WI38 (cell line): ENCODE data around the gene KRT80.

ENCODE experiments used
- H3K4me3 ChIP-seq: 2 replicates; pipeline ENCODE4 v1.5.1; 2011; ENCODE audit warnings: low read depth, mild to moderate bottlenecking, control low read depth, low read length
- TF ChIP-seq, protein P1 (sequence below): IDR thresholded peaks from 2 replicates; pipeline ENCODE4 v1.5.1; 2012; ENCODE audit warnings: low read depth, mild to moderate bottlenecking, control low read depth, low read length

KRT80 gene

DNA sequence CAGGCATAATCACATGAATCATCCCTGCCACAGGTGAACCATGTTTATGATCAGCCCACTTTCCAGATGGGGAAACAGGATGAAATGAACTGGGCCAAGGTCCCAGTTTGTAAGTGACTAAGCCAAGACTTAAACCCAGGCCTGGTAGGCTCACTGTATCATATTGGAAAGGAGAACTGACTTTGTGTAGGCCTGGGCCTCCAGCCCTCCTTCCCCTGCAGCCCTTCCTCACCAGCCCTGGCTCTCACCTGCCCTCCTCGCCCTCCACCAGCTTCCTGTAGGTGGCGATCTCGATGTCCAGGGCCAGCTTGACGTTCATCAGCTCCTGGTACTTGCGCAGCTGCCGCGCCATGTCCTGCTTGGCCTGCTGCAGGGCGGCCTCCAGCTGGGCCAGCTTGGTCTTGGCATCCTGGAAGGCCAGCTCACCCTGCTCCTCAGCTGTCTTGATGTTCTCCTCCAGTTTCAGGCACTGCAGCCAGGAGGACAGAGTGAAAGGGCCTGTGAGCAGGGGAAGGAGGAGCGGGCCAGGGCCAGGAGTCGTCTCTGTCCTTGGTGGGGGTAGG lies 19.8 kb downstream of the KRT80 start:
- TF ChIP-seq, protein P1, sequence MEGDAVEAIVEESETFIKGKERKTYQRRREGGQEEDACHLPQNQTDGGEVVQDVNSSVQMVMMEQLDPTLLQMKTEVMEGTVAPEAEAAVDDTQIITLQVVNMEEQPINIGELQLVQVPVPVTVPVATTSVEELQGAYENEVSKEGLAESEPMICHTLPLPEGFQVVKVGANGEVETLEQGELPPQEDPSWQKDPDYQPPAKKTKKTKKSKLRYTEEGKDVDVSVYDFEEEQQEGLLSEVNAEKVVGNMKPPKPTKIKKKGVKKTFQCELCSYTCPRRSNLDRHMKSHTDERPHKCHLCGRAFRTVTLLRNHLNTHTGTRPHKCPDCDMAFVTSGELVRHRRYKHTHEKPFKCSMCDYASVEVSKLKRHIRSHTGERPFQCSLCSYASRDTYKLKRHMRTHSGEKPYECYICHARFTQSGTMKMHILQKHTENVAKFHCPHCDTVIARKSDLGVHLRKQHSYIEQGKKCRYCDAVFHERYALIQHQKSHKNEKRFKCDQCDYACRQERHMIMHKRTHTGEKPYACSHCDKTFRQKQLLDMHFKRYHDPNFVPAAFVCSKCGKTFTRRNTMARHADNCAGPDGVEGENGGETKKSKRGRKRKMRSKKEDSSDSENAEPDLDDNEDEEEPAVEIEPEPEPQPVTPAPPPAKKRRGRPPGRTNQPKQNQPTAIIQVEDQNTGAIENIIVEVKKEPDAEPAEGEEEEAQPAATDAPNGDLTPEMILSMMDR, result no peak
- no peak overlapping the region for H3K4me3 ChIP-seq

DNA sequence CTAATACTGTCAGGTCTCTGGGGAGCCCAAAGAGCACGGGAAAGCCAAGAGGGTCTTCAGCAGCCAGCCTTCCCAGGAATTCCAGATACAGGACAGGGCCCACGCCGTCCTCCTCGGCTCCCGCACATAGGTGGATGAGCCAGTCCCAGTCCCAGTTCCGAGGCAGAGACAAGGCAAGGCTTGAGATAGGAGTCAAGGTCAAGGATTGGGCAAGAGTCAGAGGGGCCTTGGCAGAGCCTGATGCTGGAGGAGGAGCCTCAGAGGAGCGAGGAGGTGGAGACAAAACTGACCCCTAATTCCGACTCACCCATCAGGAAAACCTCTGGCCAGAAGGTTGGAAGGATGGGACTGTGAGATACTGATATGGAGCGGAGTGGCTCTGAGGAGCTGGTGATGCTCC lies 21.0 kb downstream of the KRT80 start:
- H3K4me3 ChIP-seq, result no peak overlapping the region
- TF ChIP-seq, protein P1, result no peak

DNA sequence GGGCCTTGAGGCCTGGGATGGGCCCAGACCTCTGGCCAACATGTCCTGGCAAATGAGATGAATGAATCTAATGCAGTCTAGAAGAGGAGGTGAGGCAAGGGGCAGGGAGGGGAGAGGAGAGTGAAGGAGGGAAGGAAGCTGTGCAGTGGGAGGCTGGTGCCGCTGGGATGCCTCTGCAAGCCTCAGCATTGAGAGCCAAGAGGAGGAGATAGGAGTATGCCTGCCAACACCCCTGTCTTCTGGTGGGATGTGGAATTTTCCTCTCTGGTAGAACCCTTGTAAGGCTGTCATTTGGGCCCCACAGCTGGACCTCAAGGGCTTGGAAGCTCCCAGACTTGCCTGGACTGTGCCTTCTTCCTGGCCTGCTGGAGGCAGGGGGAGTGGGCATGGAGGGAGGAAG lies 21.9 kb downstream of the KRT80 start:
- H3K4me3 ChIP-seq, result no peak overlapping the region
- TF ChIP-seq, protein P1, result no peak

DNA sequence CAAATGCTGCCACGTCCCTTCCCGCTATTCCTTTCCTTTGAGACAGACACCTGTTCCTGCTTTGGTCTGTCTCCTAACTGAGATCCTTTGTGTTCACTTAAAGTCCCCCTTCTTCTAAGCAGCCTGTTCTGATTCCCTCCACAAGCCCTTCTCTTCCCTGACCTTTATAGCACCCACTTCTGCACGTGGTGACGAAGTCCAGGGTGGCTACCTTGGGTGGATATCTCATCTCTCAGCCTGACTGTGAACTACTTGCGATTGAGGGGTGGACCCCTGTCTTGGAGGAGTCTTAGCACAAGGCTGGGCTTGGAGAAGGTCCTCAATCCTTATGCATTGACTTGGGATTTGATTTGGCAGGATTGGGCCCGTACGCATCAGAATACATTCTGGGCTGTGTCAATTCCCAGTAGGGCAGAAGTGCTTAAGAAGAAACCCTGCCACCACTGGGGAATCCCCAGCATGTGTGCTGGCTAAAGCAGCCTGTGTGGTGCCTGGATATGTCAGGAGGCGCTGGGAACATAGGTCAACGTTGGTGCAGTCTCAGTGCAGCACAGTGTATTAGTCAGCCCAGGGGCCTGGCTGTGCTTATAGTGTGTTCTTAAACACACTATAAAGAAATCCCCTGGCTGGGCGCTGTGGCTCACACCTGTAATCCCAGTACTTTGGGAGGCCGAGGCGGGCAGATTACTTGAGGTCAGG lies 23.6 kb downstream of the KRT80 start:
- TF ChIP-seq, protein P1, result no peak
- no peak overlapping the region for H3K4me3 ChIP-seq

DNA sequence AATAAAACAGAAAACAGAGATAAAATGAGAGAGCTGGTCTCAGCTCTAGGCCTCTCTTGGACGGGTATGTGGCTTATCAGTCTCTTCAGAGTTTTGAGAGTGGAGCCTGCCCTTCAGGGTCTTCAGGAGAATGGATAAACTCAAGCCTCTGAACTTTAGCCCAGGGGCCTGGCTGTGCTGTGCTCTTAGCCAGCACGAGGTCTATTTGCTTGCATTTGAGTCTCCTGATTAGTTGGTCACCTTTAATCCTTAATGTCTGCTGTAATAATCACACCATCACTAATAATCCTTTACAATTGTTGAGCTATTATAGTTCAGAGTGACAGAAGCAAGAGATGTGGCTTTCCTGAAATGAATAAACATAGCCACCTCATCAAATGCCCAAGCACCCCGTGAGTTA lies 24.3 kb downstream of the KRT80 start:
- TF ChIP-seq, protein P1, result no peak
- H3K4me3 ChIP-seq, result no peak overlapping the region

DNA sequence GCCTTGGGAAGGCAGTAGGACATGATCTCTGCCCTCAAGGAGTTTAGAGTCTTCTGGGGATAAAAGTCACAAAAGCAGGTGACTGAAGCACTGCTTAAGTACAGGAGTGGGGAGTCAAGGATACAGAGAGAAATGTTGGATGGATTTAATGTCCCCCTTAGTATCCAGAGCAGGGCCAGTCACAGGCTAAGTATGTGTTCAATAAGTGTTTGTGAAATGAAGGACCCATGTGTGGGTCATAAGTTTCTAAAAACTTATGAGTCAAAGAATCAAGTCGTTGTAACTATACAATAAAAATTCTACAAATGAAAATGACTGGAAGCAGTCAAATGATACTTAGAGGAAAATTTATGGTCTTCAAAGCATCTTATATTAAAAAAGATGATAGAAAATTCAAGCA lies 25.1 kb downstream of the KRT80 start:
- TF ChIP-seq, protein P1, result no peak
- no peak overlapping the region for H3K4me3 ChIP-seq

DNA sequence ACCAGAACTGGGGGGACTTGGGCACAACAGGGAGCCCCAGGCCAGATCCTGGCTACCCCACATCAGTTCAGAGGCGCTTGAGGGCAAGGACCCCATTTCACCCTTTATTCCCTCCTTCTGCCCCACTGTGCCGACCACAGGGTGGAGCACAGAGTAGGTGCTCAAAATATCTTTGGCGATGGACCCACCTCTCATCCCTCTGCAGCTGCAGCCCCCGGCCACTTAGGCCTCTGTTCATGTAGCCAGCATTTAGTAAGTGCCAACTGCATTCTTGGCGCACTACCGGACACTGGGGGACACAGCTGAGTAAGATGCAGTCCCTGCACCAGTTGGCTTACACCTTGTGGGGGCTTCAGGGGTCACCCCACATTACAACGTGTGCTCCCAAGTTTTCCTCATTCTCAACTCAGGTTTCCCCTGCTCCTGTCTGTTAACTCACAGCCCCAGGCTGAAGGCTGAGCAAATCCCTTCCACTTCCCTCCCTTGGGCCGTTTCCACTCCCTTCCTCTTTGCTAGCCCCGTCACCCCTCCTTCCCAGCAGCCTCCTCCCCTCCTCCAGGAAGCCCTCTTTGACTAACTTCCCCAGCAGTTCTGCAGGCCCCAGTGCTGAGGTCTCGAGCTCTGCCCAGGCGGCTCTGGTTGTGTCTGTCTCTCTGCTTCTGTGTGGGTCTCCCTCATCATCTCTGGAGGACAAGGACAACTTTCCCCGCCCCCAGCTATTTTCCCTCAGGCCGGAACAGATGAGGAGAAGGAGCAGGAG lies 26.5 kb downstream of the KRT80 start:
- H3K4me3 ChIP-seq, result no peak overlapping the region
- TF ChIP-seq, protein P1, result no peak
